Measurements from ENCODE around the gene CIAO3. TPM values are rescaled to one million over a fixed set of nuclear protein-coding genes. Genes with fewer than 3 reads are reported as not detected.

CIAO3 gene
- total RNA-seq, 6 experiments from 2014 or later: 16.9 to 20.5 (median 18.0) TPM

- H3K9me3 Mint-ChIP-seq: no peaks in the 10 kb centered on the region
- peaks cover 2% of the 10 kb centered on the region; the same call in 1 of the 2 replicates for H3K27me3 Mint-ChIP-seq (ENCODE audit: insufficient read depth)
- TF ChIP-seq, protein P1, sequence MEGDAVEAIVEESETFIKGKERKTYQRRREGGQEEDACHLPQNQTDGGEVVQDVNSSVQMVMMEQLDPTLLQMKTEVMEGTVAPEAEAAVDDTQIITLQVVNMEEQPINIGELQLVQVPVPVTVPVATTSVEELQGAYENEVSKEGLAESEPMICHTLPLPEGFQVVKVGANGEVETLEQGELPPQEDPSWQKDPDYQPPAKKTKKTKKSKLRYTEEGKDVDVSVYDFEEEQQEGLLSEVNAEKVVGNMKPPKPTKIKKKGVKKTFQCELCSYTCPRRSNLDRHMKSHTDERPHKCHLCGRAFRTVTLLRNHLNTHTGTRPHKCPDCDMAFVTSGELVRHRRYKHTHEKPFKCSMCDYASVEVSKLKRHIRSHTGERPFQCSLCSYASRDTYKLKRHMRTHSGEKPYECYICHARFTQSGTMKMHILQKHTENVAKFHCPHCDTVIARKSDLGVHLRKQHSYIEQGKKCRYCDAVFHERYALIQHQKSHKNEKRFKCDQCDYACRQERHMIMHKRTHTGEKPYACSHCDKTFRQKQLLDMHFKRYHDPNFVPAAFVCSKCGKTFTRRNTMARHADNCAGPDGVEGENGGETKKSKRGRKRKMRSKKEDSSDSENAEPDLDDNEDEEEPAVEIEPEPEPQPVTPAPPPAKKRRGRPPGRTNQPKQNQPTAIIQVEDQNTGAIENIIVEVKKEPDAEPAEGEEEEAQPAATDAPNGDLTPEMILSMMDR (IDR thresholded peaks at IDR 0.05): no peak
- H3K36me3 Mint-ChIP-seq (ENCODE audit: low read depth): peaks cover 9% of the 10 kb centered on the region; the same call in 1 of the 2 replicates
- no peak overlapping the region for H3K4me3 Mint-ChIP-seq
- no peak for DNase-seq
- no peak overlapping the region for H3K27ac Mint-ChIP-seq
- peaks cover 6% of the 10 kb centered on the region; the same call in 1 of the 2 replicates for H3K4me1 Mint-ChIP-seq (ENCODE audit: low read depth)
Measured at GRCh38 chr16:734208-734980, 6.4 kb downstream of the CIAO3 start.

DNA sequence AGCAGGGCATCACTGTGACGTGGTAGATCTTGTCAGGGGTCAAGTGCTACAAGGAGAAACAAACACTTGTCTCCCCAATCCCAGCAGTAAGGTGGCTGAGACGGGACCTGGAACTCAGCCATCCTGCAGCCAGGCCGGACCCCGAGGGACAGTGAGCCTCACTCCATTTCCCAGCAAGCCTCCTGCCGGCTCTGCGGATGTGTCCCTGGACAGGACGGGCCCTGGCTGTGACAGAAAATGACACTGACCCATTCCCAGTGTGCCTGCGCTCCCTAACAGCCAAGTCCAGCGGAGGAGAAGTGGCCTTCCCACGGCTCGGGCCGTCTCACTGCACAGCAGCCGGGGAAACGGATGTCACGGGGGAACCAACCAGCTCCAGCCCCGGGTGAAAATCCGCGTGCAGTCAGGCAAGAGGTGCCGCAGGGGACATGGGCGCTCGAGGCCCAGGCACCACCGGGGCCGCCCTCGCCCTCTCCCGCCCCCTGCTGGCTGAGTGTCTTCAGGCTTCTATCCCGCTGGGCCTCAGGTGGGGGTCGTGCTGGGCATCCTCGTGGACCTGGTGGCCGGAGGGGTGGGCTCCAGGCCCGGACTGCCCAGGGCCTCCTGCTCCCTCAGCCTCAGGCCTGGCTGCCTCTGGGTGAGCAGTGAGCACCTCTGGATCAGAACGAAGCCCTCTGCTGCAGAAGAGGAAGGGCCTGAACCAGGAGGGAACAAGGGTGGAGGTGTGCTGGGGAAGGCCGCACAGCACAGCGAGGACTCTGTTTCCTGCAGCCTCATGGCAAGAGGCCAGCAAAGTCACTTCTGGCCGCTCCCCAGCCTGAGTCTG is 7.2 kb downstream of the CIAO3 start:
- no peak for DNase-seq
- H3K4me1 Mint-ChIP-seq (ENCODE audit: low read depth): peaks cover 4% of the 10 kb centered on the region; the same call in 1 of the 2 replicates
- H3K36me3 Mint-ChIP-seq (ENCODE audit: low read depth): peaks cover 9% of the 10 kb centered on the region; the same call in 1 of the 2 replicates
- TF ChIP-seq, protein P1 (IDR thresholded peaks at IDR 0.05): peak; percentile 74
- no peak overlapping the region for H3K4me3 Mint-ChIP-seq
- no peak overlapping the region for H3K27ac Mint-ChIP-seq
- H3K9me3 Mint-ChIP-seq: no peaks in the 10 kb centered on the region
- H3K27me3 Mint-ChIP-seq (ENCODE audit: insufficient read depth): peaks cover 2% of the 10 kb centered on the region; the same call in 1 of the 2 replicates

- H3K4me1 Mint-ChIP-seq (ENCODE audit: low read depth): peaks cover 4% of the 10 kb centered on the region; the same call in 1 of the 2 replicates
- no peak overlapping the region for H3K4me3 Mint-ChIP-seq
- H3K9me3 Mint-ChIP-seq: no peaks in the 10 kb centered on the region
- DNase-seq: no peak
- peak overlapping the region; percentile 26; the same call in 1 of the 2 replicates for H3K27ac Mint-ChIP-seq
- TF ChIP-seq, protein P1 (IDR thresholded peaks at IDR 0.05): no peak; the same call in 1 of the 2 replicates
- H3K36me3 Mint-ChIP-seq (ENCODE audit: low read depth): peaks cover 9% of the 10 kb centered on the region; the same call in 1 of the 2 replicates
- peaks cover 2% of the 10 kb centered on the region; the same call in 1 of the 2 replicates for H3K27me3 Mint-ChIP-seq (ENCODE audit: insufficient read depth)
Measured at GRCh38 chr16:732936-733335, 7.9 kb downstream of the CIAO3 start.

DNA sequence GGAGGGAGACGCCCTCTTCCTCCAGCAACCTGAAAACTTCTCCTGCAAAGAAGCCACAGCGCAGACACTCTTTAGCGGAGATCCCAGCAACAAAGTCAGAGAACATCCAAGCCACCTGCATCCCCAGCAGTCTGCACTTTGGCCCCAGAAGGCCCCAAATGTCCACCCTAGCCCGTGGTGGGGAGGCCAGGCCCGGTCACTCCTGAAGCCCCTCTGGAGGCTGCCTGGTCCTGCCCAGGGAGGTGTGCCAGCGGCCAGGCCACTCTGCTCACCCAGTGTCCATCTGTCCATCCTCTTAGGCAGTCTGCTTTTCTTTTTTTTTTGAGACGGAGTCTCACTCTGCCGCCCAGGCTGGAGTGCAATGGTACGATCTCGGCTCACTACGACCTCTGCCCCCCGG is 8.5 kb downstream of the CIAO3 start:
- H3K27ac Mint-ChIP-seq: no peak overlapping the region
- H3K27me3 Mint-ChIP-seq (ENCODE audit: insufficient read depth): peaks cover 2% of the 10 kb centered on the region; the same call in 1 of the 2 replicates
- H3K36me3 Mint-ChIP-seq (ENCODE audit: low read depth): peaks cover 6% of the 10 kb centered on the region; the same call in 1 of the 2 replicates
- no peak for DNase-seq
- H3K4me3 Mint-ChIP-seq: no peak overlapping the region
- H3K4me1 Mint-ChIP-seq (ENCODE audit: low read depth): peaks cover 4% of the 10 kb centered on the region; the same call in 1 of the 2 replicates
- no peaks in the 10 kb centered on the region for H3K9me3 Mint-ChIP-seq
- TF ChIP-seq, protein P1 (IDR thresholded peaks at IDR 0.05): no peak

GRCh38 chr16:730666-731509 is 9.9 kb downstream of the CIAO3 start:
- TF ChIP-seq, protein P1 (IDR thresholded peaks at IDR 0.05): no peak
- H3K27ac Mint-ChIP-seq: no peak overlapping the region

More at GRCh38 chr16:730666-731509, 9.9 kb downstream of the CIAO3 start:
- Mint-ChIP-seq H3K4me3 (no peak overlapping the region), H3K9me3 (no peaks in the 10 kb centered on the region), H3K4me1 (ENCODE audit: low read depth) (peaks cover 4% of the 10 kb centered on the region; the same call in 1 of the 2 replicates), H3K27me3 (ENCODE audit: insufficient read depth) (peaks cover 2% of the 10 kb centered on the region; the same call in 1 of the 2 replicates), H3K36me3 (ENCODE audit: low read depth) (peaks cover under 1% of the 10 kb centered on the region; the same call in 1 of the 2 replicates)
- DNase-seq: no peak

All from HFFc6 (cell line).